ENCODE data around the gene SPSB4.

DNA sequence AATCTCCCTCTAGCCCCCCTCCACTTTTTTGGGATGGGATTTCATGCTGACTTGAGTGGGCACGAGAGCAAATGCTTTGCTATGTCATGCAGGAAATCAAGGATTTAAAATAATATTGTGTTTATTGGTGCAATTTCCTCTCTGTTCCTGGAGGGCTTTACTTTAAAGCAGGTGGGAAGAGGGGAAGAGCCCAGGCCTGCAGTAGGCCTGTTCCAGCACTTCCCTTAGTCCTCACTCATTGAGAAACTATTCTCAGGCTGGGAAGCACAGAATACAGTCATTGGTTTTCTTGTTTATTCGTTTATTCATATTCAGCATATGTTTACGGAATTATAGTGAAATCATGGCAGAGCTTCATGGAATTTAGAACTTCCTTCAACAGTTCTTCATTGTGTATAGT, 41.7 kb upstream of the SPSB4 start:
- TF ChIP-seq POLR2AphosphoS5 (IDR thresholded peaks at IDR 0.05; ENCODE audit: borderline replicate concordance, low read depth, low read length) (no peak), EZH2 (IDR thresholded peaks at IDR 0.05) (no peak)
